NCI-H2227 treated with DMSO at 0.1 percent for 48 hours (cell line): Measurements from ENCODE around the gene CHRND.

Experiments
- DNase-seq: peaks from one replicate; lab custom pipeline; 2025; lab: John Stamatoyannopoulos, UW

The CHRND gene

DNA sequence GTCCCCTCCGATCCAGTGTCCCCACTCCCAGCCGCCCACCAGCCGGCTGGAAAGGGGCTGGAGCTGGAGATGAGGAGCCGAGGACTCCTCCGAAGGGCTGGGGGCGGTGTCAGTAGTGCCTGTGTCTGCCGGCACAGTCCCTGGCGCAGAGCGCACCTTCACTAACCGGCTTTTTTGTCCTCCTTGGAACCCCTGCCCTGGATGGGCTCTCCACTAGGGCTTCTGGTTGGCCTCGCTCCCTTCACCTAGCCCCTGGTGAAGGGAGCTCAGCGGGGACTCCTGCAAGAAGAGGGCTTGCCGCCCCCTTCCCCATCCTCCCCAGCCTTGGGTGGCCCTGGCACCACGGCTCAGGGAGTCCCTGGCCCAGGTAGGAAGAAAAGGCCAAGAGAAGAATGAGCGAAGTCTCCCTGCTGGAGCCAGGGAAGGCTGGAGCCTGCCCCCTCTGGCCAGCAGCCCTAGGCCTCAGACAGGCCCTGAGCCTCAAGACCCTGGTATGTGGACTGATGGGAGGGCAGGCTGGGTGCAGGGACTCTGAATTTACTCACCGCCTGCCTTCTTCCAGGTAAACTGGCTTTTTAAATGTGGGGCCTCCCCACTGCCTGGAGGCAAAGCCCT is 37.8 kb upstream of the CHRND start:
- DNase-seq = no peak

DNA sequence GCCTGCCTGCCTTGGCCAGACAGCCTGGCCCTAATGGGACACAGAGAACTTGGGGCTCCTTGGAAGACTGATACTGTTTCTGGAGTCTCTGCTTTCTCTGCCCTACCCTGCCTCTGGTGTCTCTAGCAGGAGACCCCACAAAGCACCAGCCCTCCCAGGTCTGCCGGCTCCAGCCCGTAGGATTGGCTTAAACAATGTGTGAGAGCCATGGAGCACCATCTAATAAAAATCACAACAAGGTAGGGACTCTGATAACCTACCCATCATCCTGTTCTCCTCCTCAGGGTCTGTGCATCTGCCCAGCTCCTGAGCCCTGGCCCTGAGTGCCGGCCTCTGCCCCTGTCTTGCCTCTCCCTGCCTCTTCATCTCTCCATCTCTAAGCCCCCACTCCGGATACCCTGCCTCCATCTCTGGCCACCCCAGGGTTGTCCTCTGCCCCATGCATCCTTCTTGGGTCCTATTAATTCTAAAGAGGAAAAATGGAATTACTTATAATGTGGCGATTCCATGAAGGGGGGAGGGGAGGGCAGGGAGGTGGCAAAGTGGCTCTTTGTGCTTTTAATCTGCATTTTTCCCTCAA is 37.1 kb upstream of the CHRND start:
- no peak for DNase-seq

GRCh38 chr2:232489516-232490220 is 36.3 kb upstream of the CHRND start:
- DNase-seq = no peak

DNA sequence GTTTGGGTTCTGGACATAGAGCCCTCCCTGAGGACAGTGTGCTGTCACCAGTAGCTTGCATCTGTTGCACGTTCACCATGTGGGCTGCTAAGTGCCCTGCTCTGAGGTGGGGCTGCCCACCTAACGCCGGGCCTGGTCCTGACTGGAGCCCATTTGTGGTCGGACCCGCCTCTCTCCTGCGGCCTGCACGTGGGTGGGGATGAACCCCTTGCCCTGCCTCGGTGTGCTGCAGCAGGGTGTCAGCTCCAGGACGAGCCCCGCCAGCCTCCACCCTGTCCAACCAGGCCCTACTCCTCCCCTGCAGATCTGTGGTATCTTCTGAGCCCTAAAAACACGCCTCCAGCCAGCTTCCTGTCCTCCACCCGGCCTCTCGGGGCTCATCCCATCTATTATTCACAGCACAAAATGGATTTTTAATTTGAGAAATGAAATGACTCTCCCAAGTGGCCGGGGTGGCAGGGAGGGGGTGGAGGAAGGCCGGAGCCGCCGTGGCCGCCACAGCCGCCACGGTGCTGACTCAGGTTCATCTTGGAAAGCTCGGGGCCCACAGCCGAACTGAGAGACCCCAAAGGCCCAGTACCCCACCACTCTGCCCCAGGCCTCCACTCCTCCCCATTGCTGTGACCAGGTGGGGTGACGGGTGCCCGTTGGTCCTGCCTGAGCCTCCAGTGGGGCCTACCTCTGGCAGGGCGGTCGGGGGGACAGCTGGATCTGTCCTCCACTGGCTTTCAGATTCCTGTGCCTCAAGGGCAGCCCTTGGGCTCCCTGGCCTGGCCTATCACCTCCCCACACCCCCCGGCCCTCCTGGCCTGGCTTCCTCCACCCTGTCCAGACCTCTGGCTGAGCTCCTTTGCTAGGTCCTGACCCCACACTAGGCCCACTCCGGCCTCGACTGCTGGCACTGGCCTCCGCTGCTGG is 35.5 kb upstream of the CHRND start:
- no peak for DNase-seq

DNA sequence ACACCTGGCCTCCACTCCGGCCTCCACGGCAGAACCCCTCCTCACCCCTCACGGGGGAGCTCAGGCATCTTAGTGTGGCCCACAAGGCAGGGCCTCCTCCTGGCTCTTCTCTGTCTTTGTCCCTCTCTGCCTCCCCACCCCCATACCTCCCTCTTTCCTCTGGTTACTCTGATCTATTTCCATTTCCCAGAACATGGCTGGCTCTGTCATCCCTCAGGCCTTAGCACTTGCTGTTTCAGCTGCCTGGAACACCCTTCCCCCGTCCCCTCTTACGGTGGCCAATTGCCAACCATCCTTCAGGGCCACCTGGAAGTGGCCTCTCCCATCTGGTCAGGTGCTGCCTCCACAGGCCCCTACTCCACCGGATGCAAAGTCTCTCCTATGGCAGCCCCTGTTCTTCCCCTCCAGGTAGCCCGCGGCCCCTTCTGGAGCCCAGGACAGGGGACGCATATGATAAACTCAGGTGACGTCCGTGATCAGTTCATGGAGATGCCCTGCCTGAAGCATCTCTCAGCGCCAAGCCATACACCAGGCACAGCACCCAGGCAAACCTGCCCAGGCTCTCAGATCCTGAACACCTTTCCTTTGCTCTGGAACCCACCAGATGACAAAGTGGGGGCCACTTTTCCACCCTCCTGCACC is 34.7 kb upstream of the CHRND start:
- DNase-seq = no peak

GRCh38 chr2:232492236-232492848 is 33.6 kb upstream of the CHRND start:
- DNase-seq = no peak

- DNase-seq = no peak
These were observed 32.8 kb upstream of the CHRND start for GRCh38 chr2:232492963-232493700.

DNA sequence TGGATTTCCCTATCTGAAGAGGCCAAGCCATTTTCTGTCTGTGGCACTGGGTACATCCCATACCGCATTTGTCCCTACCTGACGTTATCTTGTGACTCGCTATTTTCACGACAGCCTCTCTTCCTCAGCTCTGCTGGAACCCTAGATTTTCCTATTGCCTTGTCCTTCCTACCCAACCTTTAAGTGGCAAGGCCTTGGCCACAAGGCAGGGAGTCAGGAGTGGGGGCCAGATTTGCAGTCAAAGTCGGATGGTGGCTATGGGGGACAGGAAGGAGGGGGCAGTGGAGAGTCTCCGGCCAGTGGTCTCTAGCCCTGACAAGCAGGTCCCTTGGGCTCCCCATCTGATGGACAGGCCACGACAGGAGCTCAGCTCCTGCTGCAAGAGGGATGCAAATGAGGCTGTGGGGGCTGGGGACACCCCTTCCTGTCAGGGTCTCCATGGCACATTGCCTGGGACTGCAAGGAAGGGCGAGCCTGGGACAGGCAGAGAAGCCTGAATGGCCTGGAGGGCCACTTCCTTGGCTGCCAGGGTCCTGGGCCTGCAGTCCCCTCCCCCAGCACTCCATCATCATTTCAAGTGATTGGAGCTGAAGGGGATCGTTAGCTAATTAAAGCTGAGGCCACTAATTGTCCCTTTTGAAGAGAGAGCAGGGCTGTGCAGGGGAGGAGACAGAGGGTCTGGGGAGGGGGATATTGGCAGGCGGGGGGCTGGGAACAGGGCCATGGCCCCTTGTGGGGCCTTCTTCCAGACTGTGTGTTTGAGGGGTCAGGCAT is 32.1 kb upstream of the CHRND start:
- DNase-seq = no peak

GRCh38 chr2:232494542-232494941 is 31.4 kb upstream of the CHRND start:
- DNase-seq = no peak

DNA sequence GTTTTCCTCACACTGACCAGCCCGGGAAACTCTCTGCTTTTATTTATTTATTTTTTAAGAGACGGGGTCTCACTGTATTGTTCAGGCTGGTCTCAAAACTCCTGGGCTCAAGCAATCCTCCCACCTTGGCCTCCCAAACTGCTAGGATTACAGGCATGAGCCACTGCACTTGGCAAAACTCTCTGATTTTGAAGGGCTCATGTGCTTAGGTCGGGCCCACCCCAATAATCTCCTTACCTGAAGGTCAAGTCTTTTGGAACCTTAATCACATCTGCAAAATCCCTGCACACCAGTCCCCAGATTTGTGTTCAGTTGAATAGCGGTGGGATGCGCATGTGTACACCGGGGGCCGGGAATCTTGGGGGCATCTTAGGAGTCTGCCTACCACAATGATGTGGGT is 30.7 kb upstream of the CHRND start:
- DNase-seq = no peak

DNA sequence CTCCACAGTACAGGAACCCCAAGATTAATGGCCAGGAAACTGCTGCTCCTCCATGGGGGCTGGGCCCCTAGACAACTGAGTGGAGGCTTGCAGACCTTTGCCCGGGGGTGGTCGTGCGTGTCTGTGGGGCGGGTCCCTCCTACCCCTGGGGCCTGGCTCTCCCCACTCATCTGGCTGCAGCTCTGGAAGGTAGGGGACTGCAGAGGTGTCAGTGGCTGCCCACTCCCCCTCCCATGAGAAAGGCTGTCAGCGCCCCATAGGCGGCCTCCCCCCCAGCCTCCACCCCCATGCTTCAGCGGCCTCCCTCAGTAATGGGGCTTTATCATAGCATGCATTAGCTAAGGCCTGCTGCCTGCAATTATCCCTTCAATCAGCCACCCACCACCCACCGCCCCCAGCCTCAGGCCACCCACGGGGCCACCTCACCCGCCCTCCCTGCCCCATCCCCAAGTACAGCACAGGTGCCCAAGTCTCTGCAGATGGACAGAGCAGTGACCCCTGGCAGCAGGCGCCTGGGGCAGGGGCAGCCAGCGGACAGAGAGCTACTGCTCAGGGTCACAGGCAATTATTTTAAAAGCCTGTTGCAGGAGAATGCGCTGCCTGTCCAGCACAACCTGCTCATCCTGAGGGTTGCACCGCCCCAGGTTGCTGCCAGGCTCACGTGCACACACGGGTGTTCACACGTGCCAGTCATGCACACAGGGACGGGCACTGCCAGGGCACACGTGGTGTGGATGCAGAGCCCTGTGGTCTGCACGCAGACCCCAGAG is 29.3 kb upstream of the CHRND start:
- peak; percentile 45 for DNase-seq

- no peak for DNase-seq
These were observed 28.6 kb upstream of the CHRND start for GRCh38 chr2:232497348-232497747.

- DNase-seq = no peak
These were observed 27.5 kb upstream of the CHRND start for GRCh38 chr2:232498452-232498851.

DNA sequence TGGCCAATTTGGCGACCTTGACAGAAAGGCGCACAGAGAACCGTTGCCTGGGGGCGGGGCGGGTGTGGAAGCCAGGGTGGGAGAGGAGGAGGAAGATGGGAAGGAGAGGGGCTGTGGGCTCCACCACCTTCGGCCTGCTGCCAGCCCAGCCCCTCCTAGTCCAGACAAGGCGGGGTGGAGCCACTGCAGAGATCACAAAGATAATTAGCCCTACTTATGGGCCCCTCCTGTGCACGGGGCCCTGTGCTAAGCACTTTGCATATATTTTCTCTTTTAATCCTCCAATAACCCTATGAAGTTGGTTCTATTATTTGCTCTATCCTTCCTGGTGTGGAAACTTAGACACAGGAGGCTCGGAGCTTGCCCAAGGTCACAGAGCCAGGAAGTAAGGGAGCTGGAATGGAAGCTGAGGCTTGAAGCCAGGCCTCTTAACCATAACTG is 24.6 kb upstream of the CHRND start:
- no peak for DNase-seq

DNA sequence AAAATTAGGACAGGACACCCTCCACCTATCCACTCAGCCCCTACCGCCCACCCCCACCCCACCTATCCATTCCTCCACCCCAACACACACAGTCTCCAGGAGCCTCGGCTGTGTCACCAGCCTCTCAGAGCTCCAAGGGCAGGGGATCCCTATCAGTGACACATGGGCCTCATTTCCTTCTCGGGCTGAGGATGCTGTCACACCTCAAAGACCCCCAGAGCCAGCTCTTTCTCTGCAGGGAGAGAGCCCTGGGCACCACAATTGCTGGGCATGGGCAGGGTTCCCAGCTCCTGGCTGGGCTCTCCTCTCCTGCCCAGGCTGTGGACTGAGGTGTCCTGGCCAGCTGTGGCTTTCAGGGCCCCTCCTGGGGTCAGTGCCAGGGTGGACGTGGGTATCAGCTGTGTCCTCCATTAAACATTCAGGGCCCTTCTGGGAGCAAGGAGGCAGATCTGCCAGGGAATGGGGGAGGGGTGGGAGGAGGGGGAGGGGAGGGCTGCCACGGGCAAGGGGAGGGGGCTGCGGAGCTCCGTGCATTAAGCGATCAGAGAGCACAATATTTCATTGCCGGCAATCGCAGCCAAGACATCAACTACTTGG is 24.1 kb upstream of the CHRND start:
- DNase-seq = no peak

DNA sequence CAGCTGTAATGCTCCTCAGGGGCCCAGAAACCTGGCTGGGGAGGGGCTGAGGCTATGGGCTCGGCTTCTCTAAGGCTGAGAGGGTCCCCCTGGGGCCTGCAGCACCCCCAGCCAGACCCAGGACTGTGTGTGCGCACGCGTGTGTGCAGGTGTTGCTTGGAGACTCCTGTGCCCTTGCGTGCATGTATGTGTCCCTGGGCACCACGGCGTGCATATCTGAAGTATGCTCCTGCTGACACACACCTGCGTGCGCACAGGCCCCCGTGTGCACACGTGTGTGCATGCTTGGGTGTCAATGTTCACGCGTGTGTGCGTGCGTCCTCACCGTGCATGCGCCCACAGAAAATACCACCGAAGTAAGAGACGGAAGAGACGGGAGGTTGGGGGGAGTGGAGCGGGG is 23.4 kb upstream of the CHRND start:
- DNase-seq = no peak

DNA sequence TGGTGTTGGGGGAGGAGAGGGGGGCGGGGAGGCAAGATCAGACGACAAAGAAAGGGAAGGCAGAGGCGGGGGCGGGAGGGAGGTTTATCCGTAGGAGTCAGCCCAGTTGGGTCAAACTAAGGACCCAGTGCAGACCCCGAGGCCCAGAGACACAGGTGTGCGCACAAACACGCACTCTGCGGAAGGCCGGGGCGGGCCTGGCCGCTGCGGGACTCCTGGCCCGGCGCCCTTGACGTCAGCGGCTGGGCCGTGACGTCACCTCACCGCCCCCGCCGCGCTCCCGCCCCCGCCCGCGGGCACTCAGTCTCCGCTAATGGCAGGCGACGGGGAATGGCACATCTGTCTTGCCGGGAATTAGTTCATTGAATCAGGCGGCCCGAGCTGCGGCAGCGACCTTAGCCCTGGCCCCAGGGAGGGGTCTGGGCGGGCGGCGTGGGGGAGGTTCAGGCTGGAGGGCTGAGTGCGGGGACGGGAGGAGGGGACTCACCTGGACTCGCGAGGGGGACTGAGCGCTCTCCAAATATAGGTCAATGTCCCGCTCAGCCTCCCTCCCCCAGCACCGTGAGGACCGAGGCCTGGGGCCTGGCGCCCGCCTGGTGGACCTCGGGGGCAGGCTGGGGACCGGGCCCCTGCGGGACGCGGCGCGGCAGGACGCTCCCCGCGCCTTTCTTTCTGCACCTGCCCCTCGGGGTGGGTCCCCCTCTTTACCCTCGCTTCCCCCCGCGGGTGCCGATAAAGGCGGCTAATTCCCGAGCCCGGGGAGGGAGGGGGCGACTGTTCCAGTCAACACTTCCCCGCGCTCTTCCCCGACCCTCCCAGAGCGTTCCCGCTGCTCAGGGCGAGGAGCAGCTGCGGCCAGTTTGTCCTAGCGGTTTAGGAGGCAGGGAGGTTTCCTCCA is 22.8 kb upstream of the CHRND start:
- DNase-seq = peak; percentile 47

DNA sequence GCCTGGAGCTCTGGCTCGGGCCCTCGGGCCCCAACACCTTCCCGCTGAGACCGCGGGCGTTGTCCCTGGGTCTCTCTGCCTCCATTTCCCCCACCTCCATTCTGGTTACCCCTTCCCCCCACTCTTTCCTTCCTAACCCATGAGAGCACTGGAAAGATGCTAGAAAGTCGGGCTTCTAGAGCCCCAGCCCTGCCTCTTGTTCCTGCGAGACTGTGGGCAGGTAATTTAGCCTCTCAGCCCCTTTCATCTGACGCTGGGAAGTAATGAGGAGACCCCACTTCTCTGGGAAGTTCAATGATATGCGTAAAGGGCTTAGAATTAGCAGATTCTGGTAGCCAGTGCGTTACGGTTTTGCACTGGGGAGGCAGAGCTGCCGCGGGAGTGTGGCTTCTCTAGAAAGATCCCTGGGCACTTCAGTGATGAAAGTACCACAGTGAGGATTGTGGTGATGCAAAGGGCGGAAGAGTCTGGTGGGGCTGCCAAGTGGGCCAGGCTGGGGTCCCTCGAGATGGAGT is 22.1 kb upstream of the CHRND start:
- DNase-seq = no peak
